ENCODE results near the gene PGBD5.

- TF ChIP-seq, protein P1, sequence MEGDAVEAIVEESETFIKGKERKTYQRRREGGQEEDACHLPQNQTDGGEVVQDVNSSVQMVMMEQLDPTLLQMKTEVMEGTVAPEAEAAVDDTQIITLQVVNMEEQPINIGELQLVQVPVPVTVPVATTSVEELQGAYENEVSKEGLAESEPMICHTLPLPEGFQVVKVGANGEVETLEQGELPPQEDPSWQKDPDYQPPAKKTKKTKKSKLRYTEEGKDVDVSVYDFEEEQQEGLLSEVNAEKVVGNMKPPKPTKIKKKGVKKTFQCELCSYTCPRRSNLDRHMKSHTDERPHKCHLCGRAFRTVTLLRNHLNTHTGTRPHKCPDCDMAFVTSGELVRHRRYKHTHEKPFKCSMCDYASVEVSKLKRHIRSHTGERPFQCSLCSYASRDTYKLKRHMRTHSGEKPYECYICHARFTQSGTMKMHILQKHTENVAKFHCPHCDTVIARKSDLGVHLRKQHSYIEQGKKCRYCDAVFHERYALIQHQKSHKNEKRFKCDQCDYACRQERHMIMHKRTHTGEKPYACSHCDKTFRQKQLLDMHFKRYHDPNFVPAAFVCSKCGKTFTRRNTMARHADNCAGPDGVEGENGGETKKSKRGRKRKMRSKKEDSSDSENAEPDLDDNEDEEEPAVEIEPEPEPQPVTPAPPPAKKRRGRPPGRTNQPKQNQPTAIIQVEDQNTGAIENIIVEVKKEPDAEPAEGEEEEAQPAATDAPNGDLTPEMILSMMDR (IDR thresholded peaks at IDR 0.05), result no peak
- no peak for TF ChIP-seq ZFX (IDR thresholded peaks at IDR 0.05; ENCODE audit: borderline replicate concordance)
These were observed 153.6 kb downstream of the PGBD5 start for GRCh38 chr1:230272557-230272956.

All from 22Rv1 (cell line).